ENCODE measurements around the gene C12orf60.
A peak's percentile ranks its signal among the peaks of the same experiment; 100 is the strongest.

The C12orf60 gene

DNA sequence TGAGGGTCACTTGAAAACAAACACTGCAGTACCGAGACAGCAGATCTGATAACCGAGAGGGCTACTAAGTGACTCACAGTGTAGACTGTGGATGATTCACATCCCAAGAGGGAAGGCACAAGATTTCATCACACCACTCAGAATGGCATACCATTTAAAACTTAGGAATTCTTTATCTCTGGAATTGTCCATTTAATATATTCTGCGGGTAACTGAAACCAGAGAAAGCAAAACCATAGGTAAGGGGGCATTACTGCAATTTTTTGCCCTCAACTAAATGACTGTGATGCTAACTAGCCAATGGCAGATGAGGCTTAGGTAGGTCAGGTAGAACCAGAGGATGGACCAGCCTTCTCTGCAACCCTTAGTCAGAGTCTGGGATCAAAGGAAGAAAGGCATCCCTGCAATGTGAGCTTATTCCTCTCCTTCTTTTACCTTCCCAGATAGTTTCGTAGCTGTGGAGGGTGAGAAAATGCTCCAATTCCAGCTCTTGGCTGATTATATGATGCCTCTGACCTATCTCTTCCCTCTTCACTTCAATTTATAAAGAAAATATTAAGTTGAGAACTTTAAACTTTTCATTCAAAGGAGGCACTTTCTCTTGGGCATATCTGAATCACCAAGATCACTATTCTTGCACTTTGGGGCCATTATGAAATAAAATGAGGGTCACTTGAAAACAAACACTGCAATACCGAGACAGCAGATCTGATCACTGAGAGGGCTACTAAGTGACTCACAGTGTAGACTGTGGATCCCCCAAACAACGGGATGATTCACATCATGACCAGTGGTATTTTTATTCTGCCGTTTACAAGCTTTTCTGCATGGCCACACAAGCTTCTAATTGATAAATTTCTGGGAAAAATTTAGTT, 33.1 kb downstream of the C12orf60 start:
- no peak for DNase-seq

DNA sequence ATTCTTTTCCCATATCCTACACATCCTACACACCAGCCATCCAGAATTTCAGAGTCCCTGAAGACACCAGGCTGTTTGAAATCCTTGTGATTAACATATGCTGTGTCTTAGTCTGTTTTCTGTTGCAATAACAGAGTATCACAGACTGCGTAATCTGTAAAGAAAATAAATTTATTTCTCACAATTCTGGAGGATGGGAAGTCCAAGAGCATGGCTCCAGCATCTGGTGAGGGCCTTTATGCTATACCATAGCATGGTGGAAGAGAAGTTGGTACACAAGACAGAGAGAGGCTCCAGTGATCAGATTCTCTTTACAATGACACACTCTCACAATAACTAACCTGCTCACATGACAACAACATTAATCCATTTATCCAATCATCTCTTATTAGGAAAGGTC, 35.8 kb downstream of the C12orf60 start:
- no peak for DNase-seq

DNA sequence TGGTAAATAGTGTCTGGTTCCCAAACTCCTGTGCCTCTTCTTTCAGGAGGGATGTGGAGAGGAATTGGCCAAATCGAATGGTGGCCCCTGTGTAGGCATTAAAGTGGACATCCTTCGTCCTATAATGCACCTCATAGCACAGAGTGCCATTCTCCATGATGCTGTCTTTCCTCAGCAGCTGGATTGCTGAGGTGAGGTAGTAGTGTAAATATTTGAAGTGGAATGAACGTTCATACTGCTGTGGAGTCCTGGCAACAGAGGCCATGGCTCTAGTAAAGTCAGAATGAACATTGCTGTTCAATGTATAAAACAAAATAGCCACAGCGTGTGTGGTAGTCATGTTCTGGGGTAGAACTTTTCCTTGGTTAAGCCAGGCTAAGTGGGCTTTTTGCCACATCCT, 37.1 kb downstream of the C12orf60 start:
- no peak for DNase-seq

DNA sequence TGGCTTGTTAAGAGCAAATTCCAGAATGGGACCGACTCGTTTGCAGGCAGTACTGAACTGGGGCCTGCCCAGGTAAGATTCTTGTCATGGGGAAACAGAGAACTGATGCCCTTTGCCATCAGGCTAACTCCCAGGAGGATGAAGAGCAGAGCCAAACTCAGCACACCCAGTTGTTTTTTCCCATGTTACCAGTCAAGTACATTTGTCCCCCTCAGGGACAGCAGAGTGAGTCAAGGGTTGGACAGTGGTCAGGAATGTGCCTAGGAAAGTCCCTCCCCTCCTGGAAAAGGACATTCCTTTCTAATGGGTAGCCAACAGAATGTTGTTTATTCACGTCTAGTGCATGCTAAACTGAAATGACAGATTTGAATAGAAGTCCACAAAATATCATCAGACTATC, 38.3 kb downstream of the C12orf60 start:
- peak; percentile 23 for DNase-seq

DNA sequence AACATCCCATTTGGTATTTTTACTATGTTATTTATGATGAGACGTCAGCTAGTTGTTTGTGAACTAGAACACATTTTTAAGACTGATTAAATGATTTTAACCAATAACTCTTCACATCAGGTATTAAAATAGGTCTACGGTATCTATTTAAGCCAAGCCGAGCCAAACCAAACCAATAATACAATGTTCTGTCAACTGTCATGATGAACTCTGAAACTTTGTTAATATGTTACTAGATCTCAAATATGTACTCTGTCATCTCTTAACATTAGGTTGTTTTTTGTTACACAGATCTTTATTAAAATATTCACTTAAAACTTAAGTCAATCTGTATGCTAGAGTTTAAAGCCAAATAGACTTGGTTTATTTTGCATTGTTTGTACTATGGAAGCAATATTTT, 38.8 kb downstream of the C12orf60 start:
- DNase-seq, result no peak

DNA sequence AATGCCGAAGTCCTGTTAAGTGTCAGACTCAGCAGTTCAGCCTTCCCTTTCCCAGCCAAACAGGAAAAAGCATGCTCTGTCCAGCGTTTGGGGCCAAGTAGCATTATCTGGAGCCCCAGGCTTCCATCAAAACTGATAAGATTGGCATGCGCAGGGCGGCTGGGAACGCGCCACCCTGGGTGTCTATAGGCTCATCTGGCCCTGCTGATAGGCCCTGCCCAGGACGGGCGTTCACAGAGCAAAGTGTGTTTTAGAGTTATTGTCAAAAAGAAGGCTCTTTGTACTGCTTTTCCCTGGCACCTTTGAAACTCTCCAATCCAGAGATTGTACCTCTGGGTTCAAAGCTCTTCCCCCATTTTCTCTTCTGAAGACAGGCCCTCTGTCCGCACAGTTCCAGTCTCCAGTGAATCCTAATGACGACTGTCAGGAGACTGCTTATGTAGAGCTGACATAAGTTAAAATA, 40.0 kb downstream of the C12orf60 start, which contains the start of gene ART4:
TSS of gene ART4 (minus strand) at position 102 of the 463 bp plus-strand sequence. CDS start 413 bp downstream, outside the sequence.
- DNase-seq, result no peak

DNA sequence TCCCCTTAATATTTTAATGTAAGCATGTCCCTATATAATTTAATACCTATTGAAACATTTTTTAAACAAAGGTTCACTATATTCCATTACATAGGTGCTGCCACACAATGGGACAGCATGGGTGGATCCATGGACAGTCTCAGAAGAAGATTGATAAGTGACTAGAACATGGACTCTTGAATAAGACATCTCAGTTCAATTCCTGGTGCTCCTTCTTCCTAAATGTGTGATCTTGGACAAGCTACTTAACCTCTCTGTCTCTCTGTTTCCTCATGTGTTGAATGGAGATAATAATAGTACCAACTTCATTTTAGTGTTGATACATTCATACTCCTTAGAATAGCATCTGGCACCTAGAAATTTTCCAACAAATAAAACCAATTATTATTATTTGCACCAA, 40.9 kb downstream of the C12orf60 start:
- DNase-seq, result no peak

DNA sequence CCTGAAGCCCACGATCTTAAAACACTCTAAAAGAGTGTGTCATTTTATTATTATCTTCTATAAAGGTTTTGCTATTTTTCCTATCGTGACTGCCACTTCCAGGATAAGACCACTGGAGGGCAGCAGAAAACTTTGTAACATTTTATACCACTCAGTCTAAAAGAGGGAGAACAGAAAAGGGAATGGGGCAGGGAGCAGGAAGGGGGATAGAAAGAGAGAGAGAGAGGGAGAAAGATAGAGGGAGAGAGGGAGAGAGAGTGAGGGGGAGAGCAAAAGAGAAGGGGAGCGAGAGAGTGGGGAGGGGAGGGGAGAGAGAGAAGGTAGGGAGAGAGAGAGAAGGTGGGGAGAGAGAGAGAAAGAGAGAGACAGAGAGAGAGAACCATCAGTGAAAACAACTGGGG, 41.9 kb downstream of the C12orf60 start:
- peak; percentile 63 for DNase-seq

DNA sequence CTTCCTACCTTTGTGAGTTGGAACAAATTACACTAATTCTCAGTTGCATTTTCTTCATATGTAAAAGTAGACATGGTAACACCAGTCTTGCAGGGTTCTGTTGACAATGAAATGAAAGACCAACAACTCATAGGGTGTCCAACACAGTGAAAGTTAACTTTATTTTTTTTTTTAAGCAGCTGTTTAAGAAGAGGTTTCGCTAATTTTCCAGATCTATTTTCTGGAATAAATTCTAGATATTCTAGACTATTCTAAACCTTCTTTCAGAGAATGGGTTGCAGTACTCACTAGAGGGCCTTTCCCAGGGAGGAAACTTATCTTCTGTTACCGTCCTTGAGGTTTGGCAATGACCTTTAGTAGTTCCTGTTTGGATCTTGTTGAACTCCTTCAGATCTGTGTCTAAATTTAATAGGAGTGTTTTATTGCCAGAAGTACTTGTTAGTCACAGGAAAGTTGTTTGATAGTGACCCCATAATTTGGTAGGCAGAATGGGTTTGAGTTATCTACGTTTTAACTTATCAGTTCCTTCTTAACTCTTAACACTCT, 42.6 kb downstream of the C12orf60 start:
- no peak for DNase-seq

DNA sequence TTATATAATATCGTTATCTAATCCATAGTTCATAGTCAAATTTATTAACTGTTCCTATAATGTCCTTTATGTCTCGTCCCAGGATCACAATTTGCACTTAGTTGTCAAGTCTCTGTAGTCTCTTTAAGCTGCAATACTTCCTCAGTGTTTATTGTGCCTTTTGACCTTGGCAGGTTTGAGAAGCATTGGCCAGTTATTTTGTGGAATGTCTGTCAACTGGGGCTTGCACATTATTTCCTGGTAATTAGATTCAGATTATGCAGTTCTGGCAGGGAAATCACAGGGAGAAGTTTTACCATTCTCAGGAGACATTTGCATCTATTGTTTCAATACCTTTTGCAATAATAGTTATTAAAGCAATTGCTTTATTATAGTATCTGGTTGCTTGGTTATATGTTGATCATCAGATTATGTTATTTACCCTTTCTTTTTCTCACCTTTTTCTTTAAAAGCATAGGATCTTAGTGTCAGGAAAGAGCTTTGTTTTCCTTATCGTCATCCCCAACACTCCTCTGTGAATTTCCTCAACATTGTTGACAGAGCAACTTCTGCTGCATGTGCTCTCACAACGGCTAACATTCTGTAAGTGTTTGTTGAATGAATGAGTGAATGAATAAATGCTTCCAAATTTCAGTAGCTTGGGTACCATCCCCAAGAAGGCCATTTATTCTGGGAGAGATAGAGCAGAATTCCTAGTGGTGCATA, 43.6 kb downstream of the C12orf60 start:
- DNase-seq, result no peak

DNA sequence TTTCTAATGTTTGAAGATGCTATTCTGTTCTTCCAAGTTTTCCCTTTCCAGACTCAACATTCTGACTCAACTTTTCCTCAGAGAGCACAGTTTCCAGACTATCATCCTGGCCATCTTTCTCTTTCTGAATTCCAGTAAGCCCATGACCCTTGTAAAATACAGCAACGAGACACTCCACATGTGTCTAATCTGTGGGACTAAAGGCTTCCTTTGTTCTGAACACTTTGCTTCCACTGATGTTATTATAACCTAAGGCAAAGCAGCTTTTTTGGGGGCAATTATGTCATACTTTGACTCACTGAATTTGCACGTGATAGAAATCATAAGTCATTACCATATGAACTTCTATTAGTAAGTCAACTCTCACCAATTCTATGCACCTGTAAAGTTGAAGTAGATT, 46.2 kb downstream of the C12orf60 start:
- DNase-seq, result peak; percentile 38

DNA sequence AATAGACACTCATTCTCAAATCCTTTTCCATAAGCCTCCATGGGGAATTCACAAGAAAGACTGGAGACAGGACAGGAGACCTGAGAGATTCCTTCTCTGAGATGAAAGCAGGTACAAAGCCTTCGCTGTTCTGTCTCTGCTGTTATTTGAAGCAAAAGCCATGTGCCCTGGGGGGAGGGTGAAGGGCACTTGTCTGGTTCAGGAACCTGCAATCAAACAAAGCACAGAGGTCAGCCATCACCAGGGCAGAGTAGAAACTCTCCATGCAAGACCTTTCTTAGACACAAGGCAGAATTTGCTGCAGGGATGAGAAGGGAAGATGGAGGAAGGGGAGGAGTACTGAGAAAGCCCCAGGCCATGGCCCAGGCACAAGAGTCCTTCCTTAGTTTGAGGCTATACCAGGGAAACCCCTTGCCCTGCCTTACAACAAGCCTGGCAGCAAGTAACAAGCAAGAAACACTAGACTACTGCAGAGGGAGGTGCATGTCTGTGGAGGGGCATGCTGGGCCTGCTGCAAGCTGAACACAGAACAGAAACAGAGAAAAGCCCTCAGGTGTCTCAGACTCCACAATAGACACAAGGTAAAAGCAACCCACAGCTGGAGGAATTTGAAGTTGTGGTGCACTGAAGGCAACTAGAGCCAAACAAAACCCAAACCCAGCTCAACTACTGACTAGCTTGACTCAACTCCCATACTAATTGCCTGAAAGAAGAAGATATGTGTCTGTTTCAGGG, 47.6 kb downstream of the C12orf60 start:
- DNase-seq, result no peak

DNA sequence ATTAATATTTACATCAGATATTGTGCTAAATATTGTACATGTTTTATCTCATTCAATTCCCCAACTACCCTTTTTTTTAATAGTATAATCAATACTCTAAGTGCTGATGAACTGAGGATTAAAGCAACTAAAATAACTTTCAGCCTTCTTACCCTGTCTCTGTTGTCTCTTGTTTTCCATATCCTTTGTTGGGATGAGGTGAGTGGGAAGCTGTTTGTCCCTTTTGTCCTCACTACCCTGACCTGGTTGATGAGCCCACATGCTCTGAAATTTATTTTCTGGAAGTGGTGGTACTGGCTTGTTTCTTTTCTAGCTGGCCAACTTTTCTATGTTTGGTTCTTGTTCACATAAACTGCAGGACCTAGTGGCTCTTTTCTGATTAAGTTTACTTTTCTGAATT, 49.4 kb downstream of the C12orf60 start:
- no peak for DNase-seq

DNA sequence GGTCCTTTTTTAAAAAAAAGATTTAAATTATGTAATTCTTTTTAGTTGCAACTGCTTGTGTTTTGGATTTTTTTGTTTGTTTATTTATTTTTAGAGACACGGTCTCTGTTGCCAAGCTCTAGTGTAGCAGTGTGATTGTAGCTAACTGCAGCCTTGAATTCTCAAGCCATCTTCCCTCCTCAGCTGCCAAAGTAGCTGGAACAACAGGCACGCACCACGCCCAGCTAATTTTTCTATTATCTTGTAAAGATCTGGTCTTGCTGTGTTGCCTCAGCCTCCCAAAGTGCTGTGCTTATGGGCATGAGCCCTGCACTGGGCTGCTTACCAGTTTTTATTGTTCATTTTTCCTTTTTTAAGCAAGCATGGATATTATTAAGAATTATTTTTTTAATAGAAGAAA, 50.5 kb downstream of the C12orf60 start:
- DNase-seq, result peak; percentile 38

DNA sequence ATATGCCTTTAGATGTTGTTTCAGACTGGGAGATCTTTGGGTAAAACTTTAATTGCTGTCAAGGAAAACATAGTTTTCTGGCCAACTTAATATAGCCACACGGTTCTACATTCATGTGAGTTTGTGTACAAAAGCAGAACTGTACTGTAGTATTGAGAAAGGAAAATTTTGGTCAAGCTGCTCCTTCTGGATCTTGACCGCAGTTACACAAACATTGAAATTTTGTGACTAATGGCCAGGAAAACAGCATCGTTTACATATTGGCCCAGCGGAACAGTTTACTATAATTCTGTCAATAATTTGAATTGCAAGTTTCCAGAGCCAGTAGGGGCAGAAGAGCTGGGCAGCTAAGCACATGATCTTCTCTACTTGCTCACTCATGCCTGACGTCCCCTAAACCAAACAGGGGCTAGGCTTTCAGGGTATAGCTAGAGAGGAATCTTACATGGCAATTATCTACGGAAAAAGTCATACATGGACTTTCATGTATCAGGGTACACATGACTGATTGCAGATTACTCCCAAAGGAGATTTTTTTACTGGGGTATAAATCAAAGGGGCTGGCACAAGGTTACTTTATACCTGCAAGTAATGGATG, 51.2 kb downstream of the C12orf60 start:
- no peak for DNase-seq

DNA sequence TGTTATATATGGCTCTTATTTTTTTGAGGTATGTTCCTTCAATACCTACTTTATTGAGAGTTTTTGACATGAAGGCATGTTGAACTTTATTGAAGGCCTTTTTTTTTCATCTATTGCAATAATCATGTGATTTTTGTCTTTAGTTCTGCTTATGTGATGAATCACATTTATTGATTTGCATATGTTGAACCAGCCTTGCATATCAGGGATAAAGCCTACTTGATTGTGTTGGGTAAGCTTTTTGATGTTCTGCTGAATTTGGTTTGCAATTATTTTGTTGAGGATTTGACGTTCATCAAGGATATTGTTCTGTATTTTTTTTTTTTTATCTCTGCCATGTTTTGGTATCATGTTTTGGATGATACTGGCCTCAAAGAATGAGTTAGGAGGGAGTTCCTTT, 55.0 kb downstream of the C12orf60 start:
- no peak for DNase-seq

DNA sequence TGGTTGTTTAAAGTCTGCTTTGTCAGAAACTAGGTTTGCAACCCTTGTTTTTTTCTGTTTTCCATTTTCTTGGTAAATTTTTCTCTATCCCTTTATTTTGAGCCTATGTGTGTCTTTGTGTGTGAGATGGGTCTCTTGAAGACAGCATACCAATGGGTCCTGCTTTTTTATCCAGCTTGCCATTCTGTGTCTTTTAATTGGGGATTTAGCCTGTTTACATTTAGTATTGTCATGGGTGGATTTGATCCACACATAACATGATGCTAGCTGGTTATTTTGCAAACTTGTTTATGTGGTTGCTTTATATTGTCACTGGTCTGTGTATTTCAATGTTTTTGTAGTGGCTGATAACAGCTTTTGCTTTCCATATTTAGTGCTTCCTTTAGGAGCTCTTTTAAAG, 57.0 kb downstream of the C12orf60 start:
- no peak for DNase-seq

DNA sequence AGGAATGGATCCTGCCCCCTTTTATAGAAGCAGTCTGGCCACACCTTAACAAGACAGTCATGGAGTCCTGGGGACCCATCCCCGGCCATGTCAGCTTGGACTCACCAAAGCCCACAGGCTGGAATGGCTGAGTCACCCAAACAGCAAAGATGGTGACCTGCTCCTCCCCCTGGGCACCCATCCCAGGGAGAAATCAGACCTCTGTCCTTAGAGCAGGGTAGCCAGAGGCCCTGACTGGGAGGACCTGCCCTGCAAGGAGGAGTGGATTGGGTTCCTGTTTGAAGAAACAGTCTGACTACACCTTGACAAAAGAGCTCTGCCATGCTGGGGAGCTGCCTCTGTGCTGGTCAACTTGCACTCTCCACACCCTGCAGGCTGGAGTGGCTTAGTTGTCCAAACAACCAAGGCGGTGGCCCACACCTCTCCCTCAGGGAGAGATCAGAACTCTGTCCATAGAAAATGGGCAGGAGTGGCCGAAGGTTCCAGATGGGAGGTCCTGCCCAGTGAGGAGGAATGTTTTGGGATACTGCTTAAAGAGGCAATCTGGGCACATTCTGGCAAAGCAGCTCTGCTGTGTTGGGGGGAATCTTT, 65.5 kb downstream of the C12orf60 start:
- no peak for DNase-seq

DNA sequence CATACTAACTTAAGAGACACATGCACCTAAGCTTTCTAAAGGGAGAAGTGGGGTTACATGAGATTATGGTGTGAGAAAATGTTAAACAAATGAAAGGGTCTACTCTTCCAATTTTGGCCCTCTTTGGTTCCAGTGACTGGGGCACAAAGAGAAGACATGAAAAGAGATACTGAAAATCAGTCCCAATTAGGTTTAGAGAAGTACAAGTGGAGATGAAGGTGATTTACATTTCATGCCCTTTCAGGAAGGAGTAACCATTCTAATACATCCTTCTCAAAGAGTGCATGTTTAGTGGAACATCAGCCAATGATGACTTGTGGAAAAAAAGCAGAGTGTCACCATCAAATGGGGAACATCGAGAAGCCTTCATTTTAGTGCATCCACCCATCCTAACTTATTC, 67.8 kb downstream of the C12orf60 start:
- no peak for DNase-seq

DNA sequence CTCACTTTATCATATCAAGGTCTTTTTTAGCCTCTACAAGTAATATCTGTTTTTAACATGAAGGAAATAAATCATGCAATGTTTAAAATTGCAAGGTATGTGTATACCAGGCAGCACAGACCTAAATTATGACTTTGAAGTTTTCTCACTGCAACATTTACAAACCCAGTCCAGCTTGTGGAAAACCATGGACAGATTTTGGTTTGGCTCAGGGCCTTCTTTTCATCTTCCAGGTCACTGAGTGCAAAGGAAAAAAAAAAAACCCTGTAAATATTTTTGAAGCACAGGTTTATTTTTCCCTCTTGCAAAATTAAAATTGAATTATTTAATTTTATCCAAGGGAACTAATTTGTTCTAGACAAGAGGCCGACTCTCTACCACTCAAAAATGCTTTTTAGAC, 68.4 kb downstream of the C12orf60 start:
- DNase-seq, result no peak

DNA sequence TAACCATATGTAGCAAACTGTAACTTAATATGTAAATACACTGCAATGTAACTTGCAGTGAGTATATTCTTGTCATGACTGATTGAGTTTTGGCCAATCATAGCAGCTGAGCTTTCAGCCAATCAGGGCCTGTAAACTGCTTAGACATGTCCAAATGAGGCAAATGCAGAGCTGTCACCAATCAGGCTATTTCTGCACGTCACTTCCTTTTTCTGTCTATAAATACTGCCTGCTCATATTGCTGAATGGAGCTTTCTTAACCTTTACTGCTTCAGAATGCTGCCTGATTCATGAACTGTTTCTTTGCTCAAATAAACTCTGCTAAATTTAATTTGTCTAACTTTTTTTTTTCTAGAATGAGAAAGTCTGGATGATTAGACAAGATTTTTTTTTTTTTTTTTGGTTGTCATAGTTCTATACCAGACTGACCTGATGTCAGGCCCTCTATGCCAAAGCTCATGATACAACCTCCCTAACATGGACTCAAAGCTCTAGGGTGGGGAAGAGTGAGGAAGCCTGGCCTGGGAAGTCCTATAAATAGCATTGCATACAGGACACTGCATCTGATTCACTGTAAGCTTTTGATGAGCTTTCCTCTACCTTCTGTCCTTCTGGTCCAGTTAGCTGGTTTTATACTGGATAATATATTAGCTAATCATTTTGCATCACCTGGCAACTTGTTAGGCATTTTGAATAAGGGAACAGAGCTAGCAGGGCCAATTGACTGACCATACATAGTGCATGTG, 70.1 kb downstream of the C12orf60 start:
- DNase-seq, result no peak
